ENCODE data around the gene DHX8. TPM values are rescaled to one million over a fixed set of nuclear protein-coding genes. Genes with fewer than 3 reads are reported as not detected.

The DHX8 gene
- total RNA-seq, 3 donors from 2014 or later = 32.5 to 44.1 (median 42.0) TPM

- Histone ChIP-seq H3K4me1 (peaks cover 0 to 1% of the 10 kb centered on the region in 2 donors), H3K36me3 (no peaks in the 10 kb centered on the region), H3K9me3 (no peaks in the 10 kb centered on the region), H3K27ac (no peak overlapping the region), H3K27me3 (no peaks in the 10 kb centered on the region), H3K4me3 (no peak overlapping the region)
- TF ChIP-seq CTCF (IDR thresholded peaks at IDR 0.05) = no peak
- no peak for TF ChIP-seq POLR2A (IDR thresholded peaks at IDR 0.05)
- no peak for TF ChIP-seq POLR2AphosphoS5 (IDR thresholded peaks at IDR 0.05)
- DNase-seq (ENCODE audit: low spot score in 2 of 2) = no peak
- intact Hi-C loops (cut with DNase I; ENCODE audit: low total_unique reads) = no loop called here
Observed at GRCh38 chr17:43573579-43574321, 90.0 kb downstream of the DHX8 start.

GRCh38 chr17:43574348-43574747 lies 90.6 kb downstream of the DHX8 start:
- H3K4me3 ChIP-seq = no peak overlapping the region
- H3K4me1 ChIP-seq = peaks cover 0 to 4% of the 10 kb centered on the region in 2 donors
- no peak for TF ChIP-seq POLR2AphosphoS5 (IDR thresholded peaks at IDR 0.05)
- TF ChIP-seq POLR2A (IDR thresholded peaks at IDR 0.05) = no peak
- TF ChIP-seq CTCF (IDR thresholded peaks at IDR 0.05) = no peak
- H3K9me3 ChIP-seq = no peaks in the 10 kb centered on the region
- no peak overlapping the region for H3K27ac ChIP-seq
- intact Hi-C loops (cut with DNase I; ENCODE audit: low total_unique reads) = no loop called here
- no peaks in the 10 kb centered on the region for H3K27me3 ChIP-seq
- DNase-seq (ENCODE audit: low spot score in 2 of 2) = no peak
- H3K36me3 ChIP-seq = no peaks in the 10 kb centered on the region

- TF ChIP-seq POLR2A (IDR thresholded peaks at IDR 0.05) = no peak
Observed at GRCh38 chr17:43574896-43575525, 91.2 kb downstream of the DHX8 start.

More at GRCh38 chr17:43574896-43575525, 91.2 kb downstream of the DHX8 start:
- no peak for DNase-seq (ENCODE audit: low spot score in 2 of 2)
- Histone ChIP-seq H3K4me3 (no peak overlapping the region), H3K27me3 (no peaks in the 10 kb centered on the region), H3K36me3 (no peaks in the 10 kb centered on the region), H3K27ac (no peak overlapping the region), H3K9me3 (no peaks in the 10 kb centered on the region), H3K4me1 (peaks cover 0 to 4% of the 10 kb centered on the region in 2 donors)
- intact Hi-C loops (cut with DNase I; ENCODE audit: low total_unique reads) = no loop called here

Other genes starting within 250 kb of the DHX8 start
- gene RNU2-1, start 250.0 kb upstream of the DHX8 start, total RNA-seq = not detected
- gene ARL4D, start 85.0 kb upstream of the DHX8 start, total RNA-seq = 10 to 100 TPM in 1 of 3 donors, 1 to 10 TPM in 2; 6.1 to 15.4 (median 7.2) TPM
- 1 to 10 TPM in 2 of 3 donors, not detected in 1; 2.0 to 2.9 TPM for gene ETV4, start 62.4 kb downstream of the DHX8 start, total RNA-seq
- 10 to 100 TPM in 2 of 3 donors, 1 to 10 TPM in 1; 2.6 to 11.0 (median 10.5) TPM for gene MEOX1, start 177.9 kb downstream of the DHX8 start, total RNA-seq